Loucy (cell line): Measurements from ENCODE around the gene DOP1A.

Experiments
- H2AFZ ChIP-seq: fragments of 200-600 bp; sonication (generic); 2 replicates; pipeline ENCODE4 v1.6.0; 2016; ENCODE audit warnings: antibody characterized with exemption, mild to moderate bottlenecking, low read length, moderate library complexity
- H3F3A ChIP-seq: fragments of 200-600 bp; 2 replicates; pipeline ENCODE4 v1.6.0; 2016; ENCODE audit warnings: antibody characterized with exemption, low read depth, mild to moderate bottlenecking
- H3K27me3 ChIP-seq: fragments of 200-600 bp; sonication (generic); 2 replicates; pipeline ENCODE4 v1.6.1; 2014; ENCODE audit warnings: low read length, mild to moderate bottlenecking; ENCODE audit not compliant: insufficient read depth, poor library complexity, severe bottlenecking
- H3K36me3 ChIP-seq: fragments of 200-600 bp; sonication (generic); 2 replicates; pipeline ENCODE4 v1.6.1; 2016; ENCODE audit warnings: low read length; ENCODE audit not compliant: insufficient read depth
- H3K4me1 ChIP-seq: fragments of 200-600 bp; sonication (generic); 2 replicates; pipeline ENCODE4 v1.5.1; 2014; ENCODE audit warnings: low read length, mild to moderate bottlenecking; ENCODE audit not compliant: insufficient read depth, poor library complexity, severe bottlenecking
- H3K4me2 ChIP-seq: fragments of 200-600 bp; sonication (generic); 2 replicates; pipeline ENCODE4 v1.6.0; 2014; ENCODE audit warnings: antibody characterized with exemption, low read length, low read depth, mild to moderate bottlenecking; ENCODE audit not compliant: poor library complexity, severe bottlenecking
- H3K4me3 ChIP-seq: fragments of 200-600 bp; sonication (generic); 2 replicates; pipeline ENCODE4 v1.5.1; 2014; ENCODE audit warnings: low read length, mild to moderate bottlenecking, mixed read lengths; ENCODE audit not compliant: poor library complexity, severe bottlenecking
- H3K79me2 ChIP-seq: fragments of 200-600 bp; sonication (generic); 2 replicates; pipeline ENCODE4 v1.6.1; 2014; ENCODE audit warnings: low read length; ENCODE audit not compliant: insufficient read depth
- H3K9ac ChIP-seq: fragments of 200-600 bp; sonication (generic); 2 replicates; pipeline ENCODE4 v1.6.0; 2014; ENCODE audit warnings: mild to moderate bottlenecking, low read depth, low read length, moderate library complexity; ENCODE audit not compliant: poor library complexity, severe bottlenecking
- H3K9me2 ChIP-seq: fragments of 200-600 bp; sonication (generic); replicated peaks from 2 replicates; pipeline ENCODE4 v1.6.1; 2016; ENCODE audit warnings: low read depth, low read length, mixed read lengths
- H3K9me3 ChIP-seq: fragments of 200-600 bp; sonication (generic); 2 replicates; pipeline ENCODE4 v1.6.1; 2014; ENCODE audit warnings: mild to moderate bottlenecking, antibody characterized with exemption, low read length, low read depth; ENCODE audit not compliant: insufficient read depth
- H4K20me1 ChIP-seq: fragments of 200-600 bp; sonication (generic); 2 replicates; pipeline ENCODE4 v1.6.0; 2014; ENCODE audit warnings: antibody characterized with exemption, low read length, mild to moderate bottlenecking; ENCODE audit not compliant: insufficient read depth, poor library complexity, severe bottlenecking
- CTCF ChIP-seq: fragments of 200-600 bp; sonication (generic); conservative IDR thresholded peaks from 2 replicates; pipeline ENCODE4 v1.5.1; 2014; ENCODE audit warnings: mild to moderate bottlenecking, antibody characterized with exemption, low read length
- EZH2phosphoT487 ChIP-seq: fragments of 200-600 bp; IDR thresholded peaks from 2 replicates; pipeline ENCODE4 v1.6.1; 2018; ENCODE audit warnings: antibody characterized with exemption, mild to moderate bottlenecking, moderate library complexity, borderline replicate concordance

DOP1A gene

GRCh38 chr6:83215131-83216047, 147.9 kb downstream of the DOP1A start:
- Histone ChIP-seq H3K4me2 (no peak overlapping the region), H3K9me3 (no peaks in the 10 kb centered on the region), H3K9me2 (no peaks in the 10 kb centered on the region), H3K9ac (no peak overlapping the region), H2AFZ (peak overlapping the region; percentile 90), H3K79me2 (no peaks in the 10 kb centered on the region), H3K4me3 (no peak overlapping the region), H3K36me3 (no peaks in the 10 kb centered on the region), H3K4me1 (no peaks in the 10 kb centered on the region), H4K20me1 (no peaks in the 10 kb centered on the region), H3F3A (no peaks in the 10 kb centered on the region), H3K27me3 (no peaks in the 10 kb centered on the region)
- peak; percentile 93 for TF ChIP-seq CTCF
- TF ChIP-seq EZH2phosphoT487: no peak

- Histone ChIP-seq H3K27me3 (no peaks in the 10 kb centered on the region), H3K79me2 (no peaks in the 10 kb centered on the region), H3K36me3 (no peaks in the 10 kb centered on the region), H3K9me3 (no peaks in the 10 kb centered on the region), H3K9ac (no peak overlapping the region), H3K9me2 (no peaks in the 10 kb centered on the region), H3F3A (no peaks in the 10 kb centered on the region), H2AFZ (no peak overlapping the region; the same call in 1 of the 2 replicates), H3K4me2 (no peak overlapping the region), H4K20me1 (no peaks in the 10 kb centered on the region), H3K4me1 (no peaks in the 10 kb centered on the region), H3K4me3 (no peak overlapping the region)
- no peak for TF ChIP-seq EZH2phosphoT487
These were observed 149.3 kb downstream of the DOP1A start for GRCh38 chr6:83216806-83217205.
